Hepatic stellate cell (primary cell): Measurements from ENCODE around the gene RNF152.
A peak's percentile ranks its signal among the peaks of the same experiment; 100 is the strongest.

Experiments
- DNase-seq: peaks from one replicate; pipeline ENCODE4 v3.0.0; 2011; ENCODE audit warnings: low spot score

Gene RNF152

GRCh38 chr18:61854578-61855448 is 38.0 kb downstream of the RNF152 start:
- DNase-seq, result peak; percentile 36

GRCh38 chr18:61853855-61854254 is 39.0 kb downstream of the RNF152 start:
- no peak for DNase-seq

GRCh38 chr18:61852496-61852895 is 40.3 kb downstream of the RNF152 start:
- no peak for DNase-seq

GRCh38 chr18:61851940-61852451 is 40.8 kb downstream of the RNF152 start:
- DNase-seq, result peak; percentile 77

GRCh38 chr18:61851279-61851678 is 41.5 kb downstream of the RNF152 start:
- no peak for DNase-seq

- no peak for DNase-seq
Observed at GRCh38 chr18:61850756-61851155, 42.1 kb downstream of the RNF152 start.

- no peak for DNase-seq
Observed at GRCh38 chr18:61847164-61847791, 45.5 kb downstream of the RNF152 start.

- no peak for DNase-seq
Observed at GRCh38 chr18:61845197-61845596, 47.6 kb downstream of the RNF152 start.

- no peak for DNase-seq
Observed at GRCh38 chr18:61844726-61845125, 48.1 kb downstream of the RNF152 start.

GRCh38 chr18:61842146-61842545 is 50.7 kb downstream of the RNF152 start:
- no peak for DNase-seq

- DNase-seq, result no peak
Observed at GRCh38 chr18:61841706-61842105, 51.1 kb downstream of the RNF152 start.

- DNase-seq, result no peak
Observed at GRCh38 chr18:61840324-61840723, 52.5 kb downstream of the RNF152 start.

GRCh38 chr18:61838521-61838920 is 54.3 kb downstream of the RNF152 start:
- DNase-seq, result no peak

GRCh38 chr18:61833978-61834377 is 58.8 kb downstream of the RNF152 start:
- peak; percentile 69 for DNase-seq

- peak; percentile 50 for DNase-seq
Observed at GRCh38 chr18:61833387-61833786, 59.4 kb downstream of the RNF152 start.

GRCh38 chr18:61832858-61833257 is 59.9 kb downstream of the RNF152 start:
- DNase-seq, result no peak

GRCh38 chr18:61831071-61831470 is 61.7 kb downstream of the RNF152 start:
- DNase-seq, result peak; percentile 27

- DNase-seq, result no peak
Observed at GRCh38 chr18:61829108-61829507, 63.7 kb downstream of the RNF152 start.

- DNase-seq, result no peak
Observed at GRCh38 chr18:61827591-61827990, 65.2 kb downstream of the RNF152 start.

GRCh38 chr18:61825386-61825785 is 67.4 kb downstream of the RNF152 start:
- DNase-seq, result peak; percentile 59

- peak; percentile 14 for DNase-seq
Observed at GRCh38 chr18:61824733-61825363, 68.0 kb downstream of the RNF152 start.

- DNase-seq, result no peak
Observed at GRCh38 chr18:61823595-61823994, 69.2 kb downstream of the RNF152 start.

- no peak for DNase-seq
Observed at GRCh38 chr18:61822879-61823278, 69.9 kb downstream of the RNF152 start.
